HepG2 (cell line): ENCODE results near the gene MYADML2. TPM values are rescaled to one million over a fixed set of nuclear protein-coding genes. Genes with fewer than 3 reads are reported as not detected.

ENCODE experiments used
- AGO2 ChIP-seq: fragments of 200-400 bp; formaldehyde crosslinking; optimal IDR thresholded peaks from 2 replicates; pipeline ENCODE3; 2017; ENCODE audit warnings: mild to moderate bottlenecking, low read depth, low read length, moderate library complexity
- ARID4A ChIP-seq: sonication (generic); formaldehyde crosslinking; IDR thresholded peaks from 2 replicates; pipeline ENCODE4 v1.5.0; 2020; ENCODE audit warnings: mild to moderate bottlenecking, missing genetic modification reagents, borderline replicate concordance
- IKZF5 ChIP-seq: IDR thresholded peaks from 2 replicates; pipeline ENCODE4 v1.6.1; 2018; ENCODE audit warnings: missing genetic modification reagents, mild to moderate bottlenecking, missing compliant biosample characterization
- KDM6A ChIP-seq: IDR thresholded peaks from 2 replicates; pipeline ENCODE4 v1.6.1; 2016; ENCODE audit warnings: low read depth
- MYC ChIP-seq: sonication (generic); formaldehyde crosslinking; IDR thresholded peaks from 2 replicates; pipeline ENCODE4 v1.9.0; 2021; ENCODE audit warnings: missing genetic modification reagents, borderline replicate concordance
- NBN ChIP-seq: fragments of 450-650 bp; conservative IDR thresholded peaks from 2 replicates; pipeline ENCODE4 v1.6.1; 2017
- SMARCC2 ChIP-seq: fragments of 450-650 bp; IDR thresholded peaks from 2 replicates; pipeline ENCODE4 v1.6.1; 2017; ENCODE audit warnings: antibody characterized with exemption, mild to moderate bottlenecking
- TSC22D2 ChIP-seq: sonication (generic); formaldehyde crosslinking; IDR thresholded peaks from 2 replicates; pipeline ENCODE4 v1.5.1; 2020; ENCODE audit warnings: missing genetic modification reagents, mild to moderate bottlenecking, borderline replicate concordance
- XRCC5 ChIP-seq: fragments of 200-400 bp; formaldehyde crosslinking; optimal IDR thresholded peaks from 2 replicates; pipeline ENCODE3; 2017; ENCODE audit warnings: mild to moderate bottlenecking, low read length
- ZFX ChIP-seq: sonication (generic); formaldehyde crosslinking; IDR thresholded peaks from 2 replicates; pipeline ENCODE4 v1.4.0; 2020; ENCODE audit warnings: mild to moderate bottlenecking, low read depth, missing genetic modification reagents, moderate library complexity
- ZKSCAN1 ChIP-seq: fragments of 150-350 bp; IDR thresholded peaks from 2 replicates; pipeline ENCODE4 v1.6.1; 2014; ENCODE audit warnings: low read length
- ZNF546 ChIP-seq: sonication (generic); formaldehyde crosslinking; conservative IDR thresholded peaks from 2 replicates; pipeline ENCODE4 v1.8.1; 2023; ENCODE audit warnings: mild to moderate bottlenecking, missing genetic modification reagents
- ZNF720 ChIP-seq: sonication (generic); formaldehyde crosslinking; IDR thresholded peaks from 2 replicates; pipeline ENCODE4 v1.4.0; 2020; ENCODE audit warnings: missing genetic modification reagents
- ZNF878 ChIP-seq: sonication (generic); formaldehyde crosslinking; IDR thresholded peaks from 2 replicates; pipeline ENCODE4 v1.8.1; 2023; ENCODE audit warnings: mild to moderate bottlenecking, missing genetic modification reagents, moderate library complexity
- polyA plus RNA-seq, 8 experiments: library from polyadenylated mRNA; depleted of rRNA in 3 of 8; stranded (reverse) in 7 of 8; unstranded in 1 of 8; fragments of >200 nt; fragmentation: Illumina TruSeq in 4 of 8; extraction: Trizol in 4 of 8; gene quantifications; 2 replicates each; pipeline versions ENCODE4 v1.2.1 to v1.2.3, GENCODE V29; 2011 to 2016; ENCODE audit warnings: low read depth in 4 of 8, missing spikeins in 1 of 8, mixed read lengths in 1 of 8; ENCODE audit not compliant: insufficient read depth in 1 of 8
- total RNA-seq, 5 experiments: library from RNA; depleted of rRNA; stranded (reverse); fragments of >200 nt; fragmentation: Illumina TruSeq; extraction: Trizol; gene quantifications; 2 replicates each; pipeline ENCODE4 v1.2.3, GENCODE V29; 2016; ENCODE audit warnings: low read depth in 1 of 5
- TF ChIP-seq, protein P1 (sequence below): sonication (generic); formaldehyde crosslinking; IDR thresholded peaks from 2 replicates; pipeline ENCODE4 v1.5.0; 2020; ENCODE audit warnings: mild to moderate bottlenecking, missing genetic modification reagents, moderate library complexity
- TF ChIP-seq, protein P2 (sequence below): IDR thresholded peaks from 2 replicates; pipeline ENCODE4 v1.6.1; 2016; ENCODE audit warnings: mild to moderate bottlenecking, missing biosample characterization, missing genetic modification reagents
- TF ChIP-seq, protein P3 (sequence below): sonication (generic); formaldehyde crosslinking; conservative IDR thresholded peaks from 2 replicates; pipeline ENCODE4 v1.4.0; 2020; ENCODE audit warnings: missing genetic modification reagents

Gene MYADML2
- total and polyA plus RNA-seq, 2 of the 13 experiments (the other 11 are each of a cell fraction or from before 2014, with no cell fraction given), result not detected

- peak; percentile 30; the same call in 1 of the 2 replicates for TF ChIP-seq ARID4A (CRISPR knock-in tag)
- TF ChIP-seq, protein P1, sequence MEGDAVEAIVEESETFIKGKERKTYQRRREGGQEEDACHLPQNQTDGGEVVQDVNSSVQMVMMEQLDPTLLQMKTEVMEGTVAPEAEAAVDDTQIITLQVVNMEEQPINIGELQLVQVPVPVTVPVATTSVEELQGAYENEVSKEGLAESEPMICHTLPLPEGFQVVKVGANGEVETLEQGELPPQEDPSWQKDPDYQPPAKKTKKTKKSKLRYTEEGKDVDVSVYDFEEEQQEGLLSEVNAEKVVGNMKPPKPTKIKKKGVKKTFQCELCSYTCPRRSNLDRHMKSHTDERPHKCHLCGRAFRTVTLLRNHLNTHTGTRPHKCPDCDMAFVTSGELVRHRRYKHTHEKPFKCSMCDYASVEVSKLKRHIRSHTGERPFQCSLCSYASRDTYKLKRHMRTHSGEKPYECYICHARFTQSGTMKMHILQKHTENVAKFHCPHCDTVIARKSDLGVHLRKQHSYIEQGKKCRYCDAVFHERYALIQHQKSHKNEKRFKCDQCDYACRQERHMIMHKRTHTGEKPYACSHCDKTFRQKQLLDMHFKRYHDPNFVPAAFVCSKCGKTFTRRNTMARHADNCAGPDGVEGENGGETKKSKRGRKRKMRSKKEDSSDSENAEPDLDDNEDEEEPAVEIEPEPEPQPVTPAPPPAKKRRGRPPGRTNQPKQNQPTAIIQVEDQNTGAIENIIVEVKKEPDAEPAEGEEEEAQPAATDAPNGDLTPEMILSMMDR (CRISPR knock-in tag), result peak; percentile 59
- no peak for TF ChIP-seq KDM6A (CRISPR knock-in tag)
- no peak for TF ChIP-seq MYC (CRISPR knock-in tag)
- TF ChIP-seq NBN, result no peak
- no peak for TF ChIP-seq ZNF878 (CRISPR knock-in tag)
- TF ChIP-seq, protein P2, sequence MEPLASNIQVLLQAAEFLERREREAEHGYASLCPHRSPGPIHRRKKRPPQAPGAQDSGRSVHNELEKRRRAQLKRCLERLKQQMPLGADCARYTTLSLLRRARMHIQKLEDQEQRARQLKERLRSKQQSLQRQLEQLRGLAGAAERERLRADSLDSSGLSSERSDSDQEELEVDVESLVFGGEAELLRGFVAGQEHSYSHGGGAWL, result no peak
- TF ChIP-seq IKZF5, result no peak
- no peak for TF ChIP-seq ZNF720 (CRISPR knock-in tag)
- TF ChIP-seq ZNF546, result no peak
- TF ChIP-seq, protein P3, sequence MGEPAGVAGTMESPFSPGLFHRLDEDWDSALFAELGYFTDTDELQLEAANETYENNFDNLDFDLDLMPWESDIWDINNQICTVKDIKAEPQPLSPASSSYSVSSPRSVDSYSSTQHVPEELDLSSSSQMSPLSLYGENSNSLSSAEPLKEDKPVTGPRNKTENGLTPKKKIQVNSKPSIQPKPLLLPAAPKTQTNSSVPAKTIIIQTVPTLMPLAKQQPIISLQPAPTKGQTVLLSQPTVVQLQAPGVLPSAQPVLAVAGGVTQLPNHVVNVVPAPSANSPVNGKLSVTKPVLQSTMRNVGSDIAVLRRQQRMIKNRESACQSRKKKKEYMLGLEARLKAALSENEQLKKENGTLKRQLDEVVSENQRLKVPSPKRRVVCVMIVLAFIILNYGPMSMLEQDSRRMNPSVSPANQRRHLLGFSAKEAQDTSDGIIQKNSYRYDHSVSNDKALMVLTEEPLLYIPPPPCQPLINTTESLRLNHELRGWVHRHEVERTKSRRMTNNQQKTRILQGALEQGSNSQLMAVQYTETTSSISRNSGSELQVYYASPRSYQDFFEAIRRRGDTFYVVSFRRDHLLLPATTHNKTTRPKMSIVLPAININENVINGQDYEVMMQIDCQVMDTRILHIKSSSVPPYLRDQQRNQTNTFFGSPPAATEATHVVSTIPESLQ (CRISPR knock-in tag), result no peak
- TF ChIP-seq TSC22D2, result no peak
- no peak for TF ChIP-seq SMARCC2
- no peak for TF ChIP-seq XRCC5
- no peak for TF ChIP-seq ZFX (CRISPR knock-in tag)
- peak; percentile 80 for TF ChIP-seq AGO2
- no peak for TF ChIP-seq ZKSCAN1
Measured at GRCh38 chr17:81906476-81907218, 40.4 kb downstream of the MYADML2 start (continued).
